ENCODE measurements around the gene ALDH2.

The ALDH2 gene

DNA sequence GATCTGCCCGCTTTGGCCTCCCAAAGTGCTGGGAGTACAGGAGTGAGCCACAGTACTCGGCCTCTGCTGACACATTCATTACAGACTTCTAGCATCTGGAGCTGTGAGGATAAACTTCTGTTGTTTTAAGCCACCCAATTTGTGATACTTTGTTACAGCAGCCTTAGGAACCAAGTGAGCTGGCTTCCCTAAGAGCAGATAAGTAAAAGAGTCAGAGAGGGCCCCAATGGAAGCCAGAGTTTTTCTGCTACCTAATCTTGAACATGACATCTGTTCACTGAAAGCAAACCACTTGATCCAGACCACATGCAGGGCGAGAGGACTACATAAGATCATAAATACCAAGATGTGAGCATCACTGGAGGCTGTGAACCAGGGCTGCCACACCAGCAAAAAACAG is 71.6 kb downstream of the ALDH2 start:
- H3K36me3 ChIP-seq (ENCODE audit: insufficient read depth, low read length), result peaks cover 15% of the 10 kb centered on the region
- H3K4me3 ChIP-seq, result no peak overlapping the region
- TF ChIP-seq EZH2 (IDR thresholded peaks at IDR 0.05) (no peak), POLR2AphosphoS5 (IDR thresholded peaks at IDR 0.05; ENCODE audit: borderline replicate concordance, low read depth, low read length) (no peak), FOXP2 (optimal IDR thresholded peaks at IDR 0.05; ENCODE audit: control extremely low read depth, extremely low read length, insufficient read depth) (no peak)
- no peak overlapping the region for H3K9ac ChIP-seq (ENCODE audit: insufficient read length)
- DNase-seq (ENCODE audit: low read depth, low spot score), result no peak
- H3K9me3 ChIP-seq (ENCODE audit: low read depth, low read length), result no peaks in the 10 kb centered on the region
- 0 out of 2 replicates have a peak overlapping the region, but pooled peaks have one; percentile 13 for H3K27ac ChIP-seq

DNA sequence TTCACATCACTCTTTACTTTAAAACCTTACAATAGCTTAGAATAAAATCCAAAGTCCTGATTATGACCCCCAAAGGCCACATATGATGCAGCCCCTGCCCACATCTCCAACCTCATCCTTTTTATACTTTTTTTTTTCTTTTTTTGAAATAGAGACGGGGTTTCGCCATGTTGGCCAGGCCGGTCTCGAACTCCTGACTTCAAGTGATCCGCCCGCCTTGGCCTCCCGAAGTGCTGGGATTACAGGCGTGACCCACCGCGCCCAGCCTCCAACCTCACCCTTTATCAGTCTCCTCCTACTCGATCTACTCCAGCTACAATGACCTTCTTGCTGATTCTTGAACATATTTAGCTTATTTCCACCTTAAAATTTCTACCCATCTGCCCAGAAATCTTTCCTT is 74.1 kb downstream of the ALDH2 start:
- DNase-seq (ENCODE audit: low read depth, low spot score), result no peak
- TF ChIP-seq EZH2 (IDR thresholded peaks at IDR 0.05) (no peak), POLR2AphosphoS5 (IDR thresholded peaks at IDR 0.05; ENCODE audit: borderline replicate concordance, low read depth, low read length) (no peak), FOXP2 (optimal IDR thresholded peaks at IDR 0.05; ENCODE audit: control extremely low read depth, extremely low read length, insufficient read depth) (no peak)
- peak overlapping the region; percentile 95; the same call in 1 of the 2 replicates for H3K27ac ChIP-seq

DNA sequence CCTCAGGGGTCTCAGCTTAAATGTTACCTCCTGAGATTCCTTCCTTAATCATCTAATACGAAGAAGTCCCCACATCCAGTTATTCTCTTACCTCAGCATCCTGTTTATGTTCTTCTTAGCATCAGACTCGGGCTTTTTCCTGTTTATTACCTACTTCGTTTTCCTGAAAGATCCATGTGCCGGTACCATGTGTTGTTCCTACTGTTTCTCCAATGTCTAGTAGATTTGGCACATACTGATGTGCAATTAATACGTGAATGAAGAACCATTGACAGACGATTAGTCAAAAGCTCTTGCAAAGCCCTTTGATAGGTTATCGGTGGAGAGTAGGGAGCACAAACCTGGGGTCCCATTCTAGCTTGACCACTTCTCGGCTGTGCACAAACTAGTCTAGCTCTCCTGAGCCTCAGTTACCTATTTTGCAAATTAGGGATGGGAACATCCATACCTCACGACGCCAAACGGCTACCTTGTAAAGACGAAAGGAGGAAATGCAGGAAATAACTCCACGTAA is 74.6 kb downstream of the ALDH2 start:
- peak overlapping the region; percentile 88 for H3K4me3 ChIP-seq
- H3K9me3 ChIP-seq (ENCODE audit: low read depth, low read length), result no peaks in the 10 kb centered on the region
- no peak for DNase-seq (ENCODE audit: low read depth, low spot score)
- TF ChIP-seq FOXP2 (optimal IDR thresholded peaks at IDR 0.05; ENCODE audit: control extremely low read depth, extremely low read length, insufficient read depth) (no peak), EZH2 (IDR thresholded peaks at IDR 0.05) (no peak), POLR2AphosphoS5 (IDR thresholded peaks at IDR 0.05; ENCODE audit: borderline replicate concordance, low read depth, low read length) (no peak)
- peaks cover 36% of the 10 kb centered on the region for H3K36me3 ChIP-seq (ENCODE audit: insufficient read depth, low read length)
- H3K9ac ChIP-seq (ENCODE audit: insufficient read length), result peak overlapping the region; percentile 95
- peak overlapping the region; percentile 95 for H3K27ac ChIP-seq

More for the DNA sequence above, 74.1 kb downstream of the ALDH2 start:
- H3K9ac ChIP-seq (ENCODE audit: insufficient read length), result peak overlapping the region; percentile 95
- peaks cover 31% of the 10 kb centered on the region for H3K36me3 ChIP-seq (ENCODE audit: insufficient read depth, low read length)
- H3K4me3 ChIP-seq, result peak overlapping the region; percentile 88
- no peaks in the 10 kb centered on the region for H3K9me3 ChIP-seq (ENCODE audit: low read depth, low read length)

DNA sequence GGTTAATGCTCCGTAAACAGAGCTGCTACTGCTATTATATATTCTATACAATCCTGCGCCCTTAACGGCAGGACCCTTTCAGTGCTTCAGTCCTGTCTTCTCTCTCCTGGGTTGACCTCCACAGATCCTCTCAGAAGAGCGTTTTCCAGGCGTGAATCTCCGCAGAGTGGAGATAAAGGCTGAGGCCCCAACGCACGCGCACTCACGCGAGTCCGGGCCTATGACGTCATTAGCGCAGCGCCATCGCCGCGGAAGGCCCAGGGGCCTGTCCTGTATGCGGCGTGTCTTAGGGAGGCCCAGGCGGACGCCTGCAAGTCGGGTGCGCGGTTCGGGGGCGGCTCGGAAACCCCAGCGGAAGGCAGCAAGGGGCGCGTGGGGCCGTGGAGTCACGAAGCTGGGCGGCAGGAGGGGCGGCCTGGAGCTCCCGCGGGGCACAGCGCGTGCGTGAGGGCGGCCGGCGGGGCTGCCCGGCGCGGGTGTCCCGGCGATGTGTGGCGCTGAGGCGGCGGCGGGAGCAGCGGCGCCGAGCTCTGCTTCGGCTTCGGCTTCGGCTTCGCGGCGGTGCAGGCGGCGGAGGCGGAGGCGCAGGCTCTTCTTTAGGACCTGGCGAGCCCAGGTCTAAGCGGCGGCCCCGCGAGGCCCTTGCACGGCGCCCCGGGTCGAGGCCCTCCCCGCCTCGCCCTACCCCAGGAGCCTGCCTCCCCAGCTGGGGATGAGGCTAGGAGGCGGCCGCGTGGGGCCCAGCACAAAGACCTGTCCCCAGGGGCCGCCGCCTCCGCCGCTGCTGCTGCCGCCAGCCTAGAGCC is 75.2 kb downstream of the ALDH2 start, which contains the start of gene MAPKAPK5:
Gene MAPKAPK5, plus strand, starts transcription at position 479 of the 806 bp plus-strand sequence. CDS start 506 bp downstream, outside the sequence.
- Histone ChIP-seq H3K36me3 (ENCODE audit: insufficient read depth, low read length) (peaks cover 36% of the 10 kb centered on the region), H3K4me3 (peak within 1 kb of the TSS; percentile 88), H3K27ac (peak within 1 kb of the TSS; percentile 95), H3K9me3 (ENCODE audit: low read depth, low read length) (no peaks in the 10 kb centered on the region), H3K9ac (ENCODE audit: insufficient read length) (peak within 1 kb of the TSS; percentile 95)
- DNase-seq (ENCODE audit: low read depth, low spot score), result peak; percentile 81
- TF ChIP-seq FOXP2 (optimal IDR thresholded peaks at IDR 0.05; ENCODE audit: control extremely low read depth, extremely low read length, insufficient read depth), result no peak
- TF ChIP-seq POLR2AphosphoS5 (IDR thresholded peaks at IDR 0.05; ENCODE audit: borderline replicate concordance, low read depth, low read length), result peak; percentile 99

DNA sequence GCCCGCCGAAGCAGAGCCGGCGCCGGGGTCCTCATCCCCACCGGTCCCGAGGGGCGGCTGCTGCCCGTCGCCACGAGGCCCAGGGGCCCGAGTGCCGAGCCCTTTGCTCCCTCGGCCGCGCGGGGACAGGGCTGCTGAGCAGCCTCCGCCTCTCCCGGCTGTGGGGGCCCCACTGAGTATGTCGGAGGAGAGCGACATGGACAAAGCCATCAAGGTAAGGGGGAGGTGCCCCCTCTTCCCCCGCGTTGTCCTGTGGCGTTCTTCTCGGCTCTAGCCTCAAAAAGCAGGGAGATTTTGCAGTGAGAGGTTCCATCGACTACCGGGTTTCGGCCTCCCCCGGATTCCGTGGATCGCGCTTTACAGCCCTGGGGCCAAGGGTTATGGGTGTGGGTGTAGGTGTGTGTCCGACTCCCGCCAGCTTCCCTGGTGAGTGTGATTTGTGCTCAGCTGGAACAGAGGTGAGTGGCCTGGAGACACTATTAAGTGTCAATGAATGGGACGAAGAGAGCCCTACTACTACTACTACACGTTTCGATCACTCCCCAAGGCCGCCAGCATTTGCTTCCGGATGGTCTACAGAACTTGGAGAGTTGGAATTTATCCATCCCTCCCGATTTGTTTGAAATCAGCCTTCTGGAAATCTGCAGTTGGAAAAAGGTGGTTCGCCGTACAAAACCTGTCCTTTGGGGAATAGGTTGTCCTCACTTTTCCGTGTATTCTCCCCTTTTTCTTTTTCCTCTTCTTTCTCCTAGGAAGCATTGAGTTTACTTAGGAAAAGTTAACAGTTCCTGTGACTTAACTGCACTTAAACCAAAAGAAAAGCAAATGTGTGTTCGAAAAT is 76.0 kb downstream of the ALDH2 start:
- Histone ChIP-seq H3K9me3 (ENCODE audit: low read depth, low read length) (no peaks in the 10 kb centered on the region), H3K27ac (peak overlapping the region; percentile 95), H3K4me3 (peak overlapping the region; percentile 88), H3K36me3 (ENCODE audit: insufficient read depth, low read length) (peaks cover 42% of the 10 kb centered on the region), H3K9ac (ENCODE audit: insufficient read length) (peak overlapping the region; percentile 95)
- no peak for DNase-seq (ENCODE audit: low read depth, low spot score)
- no peak for TF ChIP-seq POLR2AphosphoS5 (IDR thresholded peaks at IDR 0.05; ENCODE audit: borderline replicate concordance, low read depth, low read length)
- no peak for TF ChIP-seq FOXP2 (optimal IDR thresholded peaks at IDR 0.05; ENCODE audit: control extremely low read depth, extremely low read length, insufficient read depth)
- TF ChIP-seq EZH2 (IDR thresholded peaks at IDR 0.05), result no peak

DNA sequence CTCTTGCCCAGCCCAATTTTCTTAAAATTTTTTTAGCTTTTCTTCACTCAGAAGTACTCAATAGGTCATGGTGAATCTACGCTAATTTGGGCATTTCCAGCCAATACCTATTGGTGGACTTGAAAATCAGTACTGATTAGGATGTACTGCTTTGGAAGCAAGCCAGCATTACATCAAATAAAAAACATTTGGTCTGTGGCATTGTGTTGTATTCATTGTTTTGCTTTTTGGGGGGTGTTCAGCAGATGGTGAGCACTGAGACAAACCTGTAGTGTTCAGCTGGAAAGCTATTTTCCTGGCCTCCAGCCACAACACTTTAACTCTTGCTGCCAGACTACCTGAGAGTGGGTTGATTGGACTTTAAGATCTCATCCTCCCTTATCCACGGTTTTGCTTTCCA is 79.3 kb downstream of the ALDH2 start:
- H3K4me3 ChIP-seq, result no peak overlapping the region
- DNase-seq (ENCODE audit: low read depth, low spot score), result no peak
- H3K9ac ChIP-seq (ENCODE audit: insufficient read length), result no peak overlapping the region
- TF ChIP-seq FOXP2 (optimal IDR thresholded peaks at IDR 0.05; ENCODE audit: control extremely low read depth, extremely low read length, insufficient read depth), result no peak
- TF ChIP-seq EZH2 (IDR thresholded peaks at IDR 0.05), result no peak
- TF ChIP-seq POLR2AphosphoS5 (IDR thresholded peaks at IDR 0.05; ENCODE audit: borderline replicate concordance, low read depth, low read length), result no peak
- H3K36me3 ChIP-seq (ENCODE audit: insufficient read depth, low read length), result peaks cover 52% of the 10 kb centered on the region
- no peaks in the 10 kb centered on the region for H3K9me3 ChIP-seq (ENCODE audit: low read depth, low read length)
- no peak overlapping the region for H3K27ac ChIP-seq

DNA sequence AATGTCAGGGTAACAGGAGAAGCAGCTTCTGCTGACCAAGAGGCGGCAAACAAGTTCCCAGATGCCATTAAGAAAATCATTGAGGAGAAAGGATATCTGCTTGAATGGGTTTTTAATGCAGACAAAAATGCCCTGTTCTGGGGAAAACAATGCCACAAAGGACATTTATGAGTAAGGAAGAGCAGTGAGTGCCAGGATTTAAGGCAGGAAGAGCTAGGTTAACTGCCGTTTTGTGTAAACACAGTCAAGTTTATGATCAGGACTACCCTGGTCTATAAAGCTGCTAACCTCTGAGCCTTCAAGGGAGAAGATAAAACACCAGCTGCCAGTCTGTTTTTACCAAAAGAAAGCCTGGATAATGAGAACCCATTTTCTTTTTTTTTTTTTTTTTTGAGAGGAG is 83.8 kb downstream of the ALDH2 start:
- Histone ChIP-seq H3K36me3 (ENCODE audit: insufficient read depth, low read length) (peaks cover 60% of the 10 kb centered on the region), H3K9me3 (ENCODE audit: low read depth, low read length) (no peaks in the 10 kb centered on the region), H3K4me3 (no peak overlapping the region), H3K9ac (ENCODE audit: insufficient read length) (no peak overlapping the region), H3K27ac (no peak overlapping the region)
- DNase-seq (ENCODE audit: low read depth, low spot score), result no peak
- TF ChIP-seq POLR2AphosphoS5 (IDR thresholded peaks at IDR 0.05; ENCODE audit: borderline replicate concordance, low read depth, low read length) (no peak), EZH2 (IDR thresholded peaks at IDR 0.05) (no peak), FOXP2 (optimal IDR thresholded peaks at IDR 0.05; ENCODE audit: control extremely low read depth, extremely low read length, insufficient read depth) (no peak)

DNA sequence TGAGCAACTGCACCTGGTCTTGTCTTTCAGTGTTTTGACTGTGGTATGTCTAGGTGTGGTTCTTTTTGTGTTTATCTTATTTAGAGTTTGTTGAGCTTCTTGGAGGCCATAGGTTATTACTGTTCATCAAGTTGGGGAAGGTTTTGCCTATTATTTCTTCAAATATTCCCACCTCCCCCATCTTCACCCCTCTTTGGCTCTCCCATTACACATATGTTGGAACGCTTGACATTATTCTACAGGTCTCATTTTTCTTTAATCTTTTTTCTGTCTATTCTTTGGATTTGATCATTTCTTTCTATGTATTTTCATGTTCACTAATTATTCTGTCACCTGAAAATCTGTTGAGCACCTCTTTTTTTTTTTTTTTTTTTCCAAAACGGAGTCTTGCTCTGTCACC is 91.5 kb downstream of the ALDH2 start:
- H3K27ac ChIP-seq, result no peak overlapping the region
- H3K9ac ChIP-seq (ENCODE audit: insufficient read length), result no peak overlapping the region
- no peak for TF ChIP-seq POLR2AphosphoS5 (IDR thresholded peaks at IDR 0.05; ENCODE audit: borderline replicate concordance, low read depth, low read length)
- no peak for TF ChIP-seq FOXP2 (optimal IDR thresholded peaks at IDR 0.05; ENCODE audit: control extremely low read depth, extremely low read length, insufficient read depth)
- TF ChIP-seq EZH2 (IDR thresholded peaks at IDR 0.05), result no peak
- H3K4me3 ChIP-seq, result no peak overlapping the region
- H3K36me3 ChIP-seq (ENCODE audit: insufficient read depth, low read length), result peaks cover 27% of the 10 kb centered on the region
- 0 out of 2 replicates have a peak, but pooled peaks cover 3% of the 10 kb centered on the region for H3K9me3 ChIP-seq (ENCODE audit: low read depth, low read length)
- DNase-seq (ENCODE audit: low read depth, low spot score), result no peak
